Endothelial cell of umbilical vein (primary cell): ENCODE data around the gene PDE7B. TPM values are rescaled to one million over a fixed set of nuclear protein-coding genes. Genes with fewer than 3 reads are reported as not detected.

Experiments
- BruUV-seq: library from RNA; stranded (reverse); fragments of 400-500 nt; replicated peaks from 2 replicates; lab custom pipeline; 2021; lab: Mats Ljungman, UMichigan
- CTCF ChIA-PET: fragments of 300-600, 350-600 bp; sonication (Branson Sonifier 250); formaldehyde crosslinking; loops from one replicate; lab custom pipeline; 2021; ENCODE audit warnings: antibody characterized with exemption, inconsistent platforms; lab: Charles Lee
- POLR2A ChIA-PET: fragments of 300-600, 350-600 bp; sonication (Branson Sonifier 250); formaldehyde crosslinking; loops from one replicate; lab custom pipeline; 2021; ENCODE audit warnings: antibody characterized with exemption, inconsistent platforms; lab: Charles Lee
- DNase-seq: peaks from one replicate; pipeline ENCODE4 v3.0.0-alpha.2; 2011; ENCODE audit warnings: low read depth, low spot score
- FAIRE-seq: peaks from 2 replicates; lab custom pipeline; 2011; peaks lifted over from hg19 to GRCh38; lab: Jason Lieb, UNC
- H2AFZ ChIP-seq: 2 replicates; pipeline ENCODE4 v1.6.0; 2012; ENCODE audit warnings: low read depth, low read length, control low read depth, inconsistent platforms
- H3K27ac ChIP-seq: 2 replicates; pipeline ENCODE4 v1.5.1; 2011; ENCODE audit warnings: low read depth, mild to moderate bottlenecking, control low read depth, low read length, moderate library complexity; ENCODE audit not compliant: insufficient read depth
- H3K27me3 ChIP-seq, 2 experiments: 2 replicates each; pipeline versions ENCODE4 v1.6.0 to v1.6.1; 2011; ENCODE audit warnings: low read length in 2 of 2, mixed read lengths in 1 of 2; ENCODE audit not compliant: control insufficient read depth in 2 of 2, insufficient read depth in 2 of 2
- H3K36me3 ChIP-seq, 2 experiments: 2 replicates in 1 of 2; 3 replicates in 1 of 2; pipeline ENCODE4 v1.5.1; 2011; ENCODE audit warnings: low read length in 2 of 2, mild to moderate bottlenecking in 1 of 2, moderate library complexity in 1 of 2; ENCODE audit not compliant: control insufficient read depth in 2 of 2, insufficient read depth in 2 of 2; ENCODE audit errors: extremely low read depth in 1 of 2
- H3K4me1 ChIP-seq: 3 replicates; pipeline ENCODE4 v1.5.1; 2011; ENCODE audit warnings: mild to moderate bottlenecking, low read length; ENCODE audit not compliant: control insufficient read depth, insufficient read depth; ENCODE audit errors: extremely low read depth
- H3K4me2 ChIP-seq: 2 replicates; pipeline ENCODE4 v1.6.1; 2011; ENCODE audit warnings: low read length, control low read depth, mixed read lengths; ENCODE audit not compliant: insufficient read depth
- H3K4me3 ChIP-seq, 3 experiments: fragments of 200-600 bp in 1 of 3; sonication (generic), shearing (Covaris generic) in 1 of 3; replicated peaks in 1 of 3; 2 replicates each; pipeline ENCODE4 v1.5.1; 2011 to 2016; ENCODE audit warnings: control low read depth in 3 of 3, low read length in 3 of 3, mild to moderate bottlenecking in 2 of 3, inconsistent platforms in 1 of 3, low read depth in 1 of 3, moderate library complexity in 1 of 3; ENCODE audit not compliant: insufficient read depth in 1 of 3
- H3K79me2 ChIP-seq: 2 replicates; pipeline ENCODE4 v1.6.0; 2012; ENCODE audit warnings: low read length, inconsistent platforms; ENCODE audit not compliant: control insufficient read depth, insufficient read depth
- H3K9ac ChIP-seq: replicated peaks from 2 replicates; pipeline ENCODE3; 2011; ENCODE audit warnings: low read length, control low read depth; ENCODE audit not compliant: insufficient read depth; ENCODE audit errors: extremely low read depth
- H3K9me1 ChIP-seq: replicated peaks from 3 replicates; pipeline ENCODE4 v1.6.0; 2011; ENCODE audit warnings: mild to moderate bottlenecking, low read length; ENCODE audit not compliant: control insufficient read depth, insufficient read depth; ENCODE audit errors: extremely low read depth
- H3K9me3 ChIP-seq: replicated peaks from 2 replicates; pipeline ENCODE4 v1.5.1; 2012; ENCODE audit warnings: low read length, inconsistent platforms; ENCODE audit not compliant: control insufficient read depth, insufficient read depth
- H4K20me1 ChIP-seq: replicated peaks from 2 replicates; pipeline ENCODE3; 2011; ENCODE audit warnings: mild to moderate bottlenecking, low read length; ENCODE audit not compliant: control insufficient read depth, insufficient read depth; ENCODE audit errors: extremely low read depth
- EZH2 ChIP-seq: IDR thresholded peaks from 2 replicates; pipeline ENCODE4 v1.6.1; 2012; ENCODE audit warnings: borderline replicate concordance, low read depth, mild to moderate bottlenecking, moderate library complexity, low read length, inconsistent platforms; ENCODE audit not compliant: severe bottlenecking
- FOS ChIP-seq: IDR thresholded peaks from 2 replicates; pipeline ENCODE4 v1.6.1; 2011; ENCODE audit warnings: mild to moderate bottlenecking, low read length, moderate library complexity, borderline replicate concordance; ENCODE audit not compliant: insufficient read depth
- GATA2 ChIP-seq: IDR thresholded peaks from 2 replicates; pipeline ENCODE4 v1.7.0; 2011; ENCODE audit warnings: low read depth, mild to moderate bottlenecking, moderate library complexity, mixed read lengths, low read length; ENCODE audit not compliant: insufficient read length, insufficient read depth
- JUN ChIP-seq: IDR thresholded peaks from 2 replicates; pipeline ENCODE4 v1.6.1; 2011; ENCODE audit warnings: borderline replicate concordance, low read depth; ENCODE audit not compliant: insufficient read length, insufficient read depth
- MYC ChIP-seq: IDR thresholded peaks from one replicate; pipeline ENCODE4 v1.6.1; 2011; ENCODE audit warnings: mild to moderate bottlenecking, low read depth, low read length
- POLR2AphosphoS5 ChIP-seq: IDR thresholded peaks from 2 replicates; pipeline ENCODE4 v1.6.1; 2012; ENCODE audit warnings: low read depth, mild to moderate bottlenecking, control low read depth, low read length, moderate library complexity; ENCODE audit not compliant: insufficient read depth
- dilution Hi-C: fragments of 300-500 bp; cut with MboI; formaldehyde crosslinking; loops from one replicate; pipeline ENCODE4 v1.15.0; 2019; ENCODE audit warnings: low sequenced_read_pairs; ENCODE audit not compliant: extremely low pct_ligation_motif_present
- intact Hi-C: fragments of 100-400 bp; cut with micrococcal nuclease; formaldehyde crosslinking; loops from one replicate; pipeline ENCODE4 v1.10.0; 2022
- polyA plus RNA-seq, 4 experiments: library from polyadenylated mRNA; depleted of rRNA in 3 of 4; stranded (reverse) in 3 of 4; unstranded in 1 of 4; fragments of >200 nt; gene quantifications; 2 replicates each; pipeline versions ENCODE4 v1.2.1 to v1.2.3, GENCODE V29; 2011 to 2012; ENCODE audit warnings: missing spikeins in 1 of 4
- total RNA-seq: library from RNA; stranded (reverse); gene quantifications from 2 replicates; pipeline ENCODE4 v1.2.3, GENCODE V29; 2021
- TF ChIP-seq, protein P1 (sequence below): IDR thresholded peaks from 2 replicates; pipeline ENCODE4 v1.6.1; 2011; ENCODE audit not compliant: insufficient read depth, insufficient read length
- TF ChIP-seq, protein P2 (sequence below), 2 donors: IDR thresholded peaks; 1 replicate in 1 of 2; 2 replicates in 1 of 2; pipeline ENCODE4 v1.5.1; 2011; ENCODE audit warnings: low read length in 2 of 2, mild to moderate bottlenecking in 2 of 2, moderate library complexity in 2 of 2, control low read depth in 1 of 2, inconsistent platforms in 1 of 2, low read depth in 1 of 2; ENCODE audit not compliant: insufficient read depth in 1 of 2; ENCODE audit errors: extremely low read depth in 1 of 2

The PDE7B gene
- total and polyA plus RNA-seq, 2 donors (not counting 3 experiments of a cell fraction or from before 2014, with no cell fraction given): 20.6 to 25.1 TPM

GRCh38 chr6:135932651-135933050 is 81.2 kb downstream of the PDE7B start:
- no peaks in the 10 kb centered on the region for H3K36me3 ChIP-seq
- H3K4me2 ChIP-seq: no peak overlapping the region
- ChIA-PET POLR2A (no interaction called here), CTCF (interaction anchor here (0.9 kb wide), 1 partner anchor 23 kb away, joined by 3 read pairs; no protein-coding TSS in a partner anchor)
- no peak overlapping the region for H3K9ac ChIP-seq
- no peak overlapping the region for H2AFZ ChIP-seq
- no peaks in the 10 kb centered on the region for H3K27me3 ChIP-seq
- DNase-seq (no peak), FAIRE-seq (no peak)
- dilution Hi-C loops: no loop called here
- H3K27ac ChIP-seq: no peak overlapping the region
- H3K4me3 ChIP-seq: no peak overlapping the region
- H3K79me2 ChIP-seq: no peaks in the 10 kb centered on the region
- no peaks in the 10 kb centered on the region for H3K9me1 ChIP-seq
- intact Hi-C loops: no loop called here
- H3K9me3 ChIP-seq: no peaks in the 10 kb centered on the region
- no peaks in the 10 kb centered on the region for H4K20me1 ChIP-seq
- BruUV-seq: no TSS peak
- no peak for TF ChIP-seq EZH2
- no peak for TF ChIP-seq JUN
- TF ChIP-seq MYC: no peak
- no peak for TF ChIP-seq FOS
- TF ChIP-seq, protein P1, sequence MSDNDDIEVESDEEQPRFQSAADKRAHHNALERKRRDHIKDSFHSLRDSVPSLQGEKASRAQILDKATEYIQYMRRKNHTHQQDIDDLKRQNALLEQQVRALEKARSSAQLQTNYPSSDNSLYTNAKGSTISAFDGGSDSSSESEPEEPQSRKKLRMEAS: no peak
- TF ChIP-seq, protein P2, sequence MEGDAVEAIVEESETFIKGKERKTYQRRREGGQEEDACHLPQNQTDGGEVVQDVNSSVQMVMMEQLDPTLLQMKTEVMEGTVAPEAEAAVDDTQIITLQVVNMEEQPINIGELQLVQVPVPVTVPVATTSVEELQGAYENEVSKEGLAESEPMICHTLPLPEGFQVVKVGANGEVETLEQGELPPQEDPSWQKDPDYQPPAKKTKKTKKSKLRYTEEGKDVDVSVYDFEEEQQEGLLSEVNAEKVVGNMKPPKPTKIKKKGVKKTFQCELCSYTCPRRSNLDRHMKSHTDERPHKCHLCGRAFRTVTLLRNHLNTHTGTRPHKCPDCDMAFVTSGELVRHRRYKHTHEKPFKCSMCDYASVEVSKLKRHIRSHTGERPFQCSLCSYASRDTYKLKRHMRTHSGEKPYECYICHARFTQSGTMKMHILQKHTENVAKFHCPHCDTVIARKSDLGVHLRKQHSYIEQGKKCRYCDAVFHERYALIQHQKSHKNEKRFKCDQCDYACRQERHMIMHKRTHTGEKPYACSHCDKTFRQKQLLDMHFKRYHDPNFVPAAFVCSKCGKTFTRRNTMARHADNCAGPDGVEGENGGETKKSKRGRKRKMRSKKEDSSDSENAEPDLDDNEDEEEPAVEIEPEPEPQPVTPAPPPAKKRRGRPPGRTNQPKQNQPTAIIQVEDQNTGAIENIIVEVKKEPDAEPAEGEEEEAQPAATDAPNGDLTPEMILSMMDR (IDR thresholded peaks at IDR 0.05; ENCODE audit: extremely low read depth in 1 of 2, insufficient read depth in 1 of 2, low read depth in 1 of 2, low read length in 2 of 2): no peak
- no peak for TF ChIP-seq GATA2
- TF ChIP-seq POLR2AphosphoS5: no peak
- H3K4me1 ChIP-seq: peaks cover 4% of the 10 kb centered on the region
